Peyer's patch (tissue), 4 donors: ENCODE measurements around the gene RBM19.

Experiments used
- CTCF ChIP-seq, 6 experiments: fragments of 450-650 bp in 4 of 6; fragments of 200-600 bp in 2 of 6; sonication (generic) in 1 of 6; IDR thresholded peaks; one replicate each; pipeline ENCODE4 v1.5.1; 2017 to 2019; ENCODE audit warnings: antibody characterized with exemption in 6 of 6, mild to moderate bottlenecking in 3 of 6, moderate library complexity in 1 of 6
- POLR2A ChIP-seq, 2 donors: fragments of 450-650 bp; IDR thresholded peaks; one replicate each; pipeline ENCODE4 v1.5.1; 2017; ENCODE audit warnings: antibody characterized with exemption in 2 of 2, mild to moderate bottlenecking in 2 of 2, moderate library complexity in 2 of 2

GRCh38 chr12:113779774-113780173 lies 186.4 kb downstream of the RBM19 start:
- TF ChIP-seq CTCF (IDR thresholded peaks at IDR 0.05) = no peak
- no peak for TF ChIP-seq POLR2A (IDR thresholded peaks at IDR 0.05)
